NCI-H146 (cell line): Measurements from ENCODE around the gene PPM1A.

ENCODE experiments used
- DNase-seq: peaks from one replicate; lab custom pipeline; 2025; lab: John Stamatoyannopoulos, UW

PPM1A gene

GRCh38 chr14:60266021-60266937 is 17.3 kb downstream of the PPM1A start:
- DNase-seq: peak; percentile 23

GRCh38 chr14:60272177-60272576 is 23.2 kb downstream of the PPM1A start:
- DNase-seq: no peak

- DNase-seq: no peak
Measured at GRCh38 chr14:60273956-60274355, 24.9 kb downstream of the PPM1A start.

- no peak for DNase-seq
Measured at GRCh38 chr14:60274448-60274847, 25.4 kb downstream of the PPM1A start.

- no peak for DNase-seq
Measured at GRCh38 chr14:60275932-60276331, 26.9 kb downstream of the PPM1A start.

- no peak for DNase-seq
Measured at GRCh38 chr14:60276347-60276746, 27.3 kb downstream of the PPM1A start.

GRCh38 chr14:60277605-60278190 is 28.7 kb downstream of the PPM1A start:
- no peak for DNase-seq

GRCh38 chr14:60278350-60278749 is 29.3 kb downstream of the PPM1A start:
- no peak for DNase-seq

- DNase-seq: no peak
Measured at GRCh38 chr14:60287452-60287851, 38.4 kb downstream of the PPM1A start.

- DNase-seq: no peak
Measured at GRCh38 chr14:60288279-60288678, 39.3 kb downstream of the PPM1A start.

GRCh38 chr14:60294411-60295069 is 45.5 kb downstream of the PPM1A start:
- DNase-seq: no peak

GRCh38 chr14:60300019-60300418 is 51.0 kb downstream of the PPM1A start:
- no peak for DNase-seq

GRCh38 chr14:60301685-60302084 is 52.7 kb downstream of the PPM1A start:
- DNase-seq: no peak

GRCh38 chr14:60302663-60303062 is 53.6 kb downstream of the PPM1A start:
- DNase-seq: no peak

- no peak for DNase-seq
Measured at GRCh38 chr14:60303745-60304144, 54.7 kb downstream of the PPM1A start.

- no peak for DNase-seq
Measured at GRCh38 chr14:60304509-60304908, 55.5 kb downstream of the PPM1A start.

- peak; percentile 19 for DNase-seq
Measured at GRCh38 chr14:60309867-60310552, 61.0 kb downstream of the PPM1A start.

GRCh38 chr14:60311417-60311816 is 62.4 kb downstream of the PPM1A start:
- no peak for DNase-seq

GRCh38 chr14:60313093-60313492 is 64.1 kb downstream of the PPM1A start:
- DNase-seq: no peak

- DNase-seq: peak; percentile 31
Measured at GRCh38 chr14:60315196-60315990, 66.4 kb downstream of the PPM1A start.

- peak; percentile 83 for DNase-seq
Measured at GRCh38 chr14:60317609-60318008, 68.6 kb downstream of the PPM1A start.
